Measurements from ENCODE around the gene OR51B2.

Gene OR51B2

GRCh38 chr11:5283086-5283485 lies 41.0 kb downstream of the OR51B2 start:
- no peaks in the 10 kb centered on the region for H3K9me3 Mint-ChIP-seq
- no peaks in the 10 kb centered on the region for H3K36me3 Mint-ChIP-seq (ENCODE audit: low read depth)
- H3K4me1 Mint-ChIP-seq (ENCODE audit: low read depth): peaks cover 6% of the 10 kb centered on the region
- intact Hi-C loops (cut with micrococcal nuclease): no loop called here
- H3K27ac Mint-ChIP-seq: no peak overlapping the region
- no peak overlapping the region for H3K4me3 Mint-ChIP-seq
- no peaks in the 10 kb centered on the region for H3K27me3 Mint-ChIP-seq

- Mint-ChIP-seq H3K4me3 (no peak overlapping the region), H3K27ac (no peak overlapping the region), H3K4me1 (ENCODE audit: low read depth) (peaks cover 6% of the 10 kb centered on the region), H3K36me3 (ENCODE audit: low read depth) (no peaks in the 10 kb centered on the region), H3K27me3 (no peaks in the 10 kb centered on the region), H3K9me3 (no peaks in the 10 kb centered on the region)
- intact Hi-C loops (cut with micrococcal nuclease): no loop called here
Observed at GRCh38 chr11:5282628-5283027, 41.5 kb downstream of the OR51B2 start.

- no peaks in the 10 kb centered on the region for H3K27me3 Mint-ChIP-seq
- H3K4me1 Mint-ChIP-seq (ENCODE audit: low read depth): peaks cover 6% of the 10 kb centered on the region
- H3K27ac Mint-ChIP-seq: no peak overlapping the region
- no peak overlapping the region for H3K4me3 Mint-ChIP-seq
- H3K9me3 Mint-ChIP-seq: no peaks in the 10 kb centered on the region
- no peaks in the 10 kb centered on the region for H3K36me3 Mint-ChIP-seq (ENCODE audit: low read depth)
- intact Hi-C loops (cut with micrococcal nuclease): no loop called here
Observed at GRCh38 chr11:5281596-5281995, 42.5 kb downstream of the OR51B2 start.

- H3K4me3 Mint-ChIP-seq: no peak overlapping the region
- H3K36me3 Mint-ChIP-seq (ENCODE audit: low read depth): no peaks in the 10 kb centered on the region
- intact Hi-C loops (cut with micrococcal nuclease): no loop called here
- H3K9me3 Mint-ChIP-seq: no peaks in the 10 kb centered on the region
- peaks cover 6% of the 10 kb centered on the region for H3K4me1 Mint-ChIP-seq (ENCODE audit: low read depth)
- H3K27me3 Mint-ChIP-seq: no peaks in the 10 kb centered on the region
- H3K27ac Mint-ChIP-seq: no peak overlapping the region
Observed at GRCh38 chr11:5280582-5281102, 43.5 kb downstream of the OR51B2 start.

- no peak overlapping the region for H3K27ac Mint-ChIP-seq
- peaks cover 6% of the 10 kb centered on the region for H3K4me1 Mint-ChIP-seq (ENCODE audit: low read depth)
- H3K27me3 Mint-ChIP-seq: no peaks in the 10 kb centered on the region
- H3K9me3 Mint-ChIP-seq: no peaks in the 10 kb centered on the region
- H3K36me3 Mint-ChIP-seq (ENCODE audit: low read depth): no peaks in the 10 kb centered on the region
- H3K4me3 Mint-ChIP-seq: no peak overlapping the region
- intact Hi-C loops (cut with micrococcal nuclease): no loop called here
Observed at GRCh38 chr11:5279471-5280090, 44.5 kb downstream of the OR51B2 start.

GRCh38 chr11:5277807-5278382 lies 46.2 kb downstream of the OR51B2 start:
- Mint-ChIP-seq H3K4me3 (no peak overlapping the region), H3K36me3 (ENCODE audit: low read depth) (no peaks in the 10 kb centered on the region), H3K27ac (no peak overlapping the region), H3K9me3 (no peaks in the 10 kb centered on the region), H3K4me1 (ENCODE audit: low read depth) (peaks cover 6% of the 10 kb centered on the region), H3K27me3 (no peaks in the 10 kb centered on the region)
- intact Hi-C loops (cut with micrococcal nuclease): no loop called here

GRCh38 chr11:5276697-5277096 lies 47.4 kb downstream of the OR51B2 start:
- H3K9me3 Mint-ChIP-seq: no peaks in the 10 kb centered on the region
- intact Hi-C loops (cut with micrococcal nuclease): no loop called here
- peaks cover 6% of the 10 kb centered on the region for H3K4me1 Mint-ChIP-seq (ENCODE audit: low read depth)
- H3K36me3 Mint-ChIP-seq (ENCODE audit: low read depth): no peaks in the 10 kb centered on the region
- no peak overlapping the region for H3K4me3 Mint-ChIP-seq
- no peak overlapping the region for H3K27ac Mint-ChIP-seq
- no peaks in the 10 kb centered on the region for H3K27me3 Mint-ChIP-seq

- no peaks in the 10 kb centered on the region for H3K36me3 Mint-ChIP-seq (ENCODE audit: low read depth)
- H3K9me3 Mint-ChIP-seq: no peaks in the 10 kb centered on the region
- no peak overlapping the region for H3K4me3 Mint-ChIP-seq
- no peak overlapping the region for H3K27ac Mint-ChIP-seq
- no peaks in the 10 kb centered on the region for H3K27me3 Mint-ChIP-seq
- peaks cover 2% of the 10 kb centered on the region for H3K4me1 Mint-ChIP-seq (ENCODE audit: low read depth)
- intact Hi-C loops (cut with micrococcal nuclease): no loop called here
Observed at GRCh38 chr11:5275369-5276110, 48.6 kb downstream of the OR51B2 start.

- no peaks in the 10 kb centered on the region for H3K27me3 Mint-ChIP-seq
- H3K9me3 Mint-ChIP-seq: no peaks in the 10 kb centered on the region
- H3K36me3 Mint-ChIP-seq (ENCODE audit: low read depth): no peaks in the 10 kb centered on the region
Observed at GRCh38 chr11:5274395-5274794, 49.7 kb downstream of the OR51B2 start.

More at GRCh38 chr11:5274395-5274794, 49.7 kb downstream of the OR51B2 start:
- intact Hi-C loops (cut with micrococcal nuclease): no loop called here
- H3K27ac Mint-ChIP-seq: no peak overlapping the region
- no peaks in the 10 kb centered on the region for H3K4me1 Mint-ChIP-seq (ENCODE audit: low read depth)
- H3K4me3 Mint-ChIP-seq: no peak overlapping the region

Data from dendritic cell treated with granulocyte-macrophage colony-stimulating factor and Interleukin-4, amounts not matched to agents 40 ng/mL and 50 ng/mL, for 4 days (primary cell).